HG03575 (cell line): ENCODE measurements around the gene BDNF.
"Not testable (repeated sequence)": the region's sequence is repeated elsewhere in the genome, so short reads cannot be mapped to it uniquely, and the experiment has no call there.

Experiments used
- ATAC-seq: cut with Tn5 transposase; IDR thresholded peaks from one replicate; pipeline ENCODE4 v1.9.1; 2021; ENCODE audit not compliant: unreplicated experiment, insufficient number of reproducible peaks, low FRiP score; ENCODE audit errors: extremely low read depth

Gene BDNF

DNA sequence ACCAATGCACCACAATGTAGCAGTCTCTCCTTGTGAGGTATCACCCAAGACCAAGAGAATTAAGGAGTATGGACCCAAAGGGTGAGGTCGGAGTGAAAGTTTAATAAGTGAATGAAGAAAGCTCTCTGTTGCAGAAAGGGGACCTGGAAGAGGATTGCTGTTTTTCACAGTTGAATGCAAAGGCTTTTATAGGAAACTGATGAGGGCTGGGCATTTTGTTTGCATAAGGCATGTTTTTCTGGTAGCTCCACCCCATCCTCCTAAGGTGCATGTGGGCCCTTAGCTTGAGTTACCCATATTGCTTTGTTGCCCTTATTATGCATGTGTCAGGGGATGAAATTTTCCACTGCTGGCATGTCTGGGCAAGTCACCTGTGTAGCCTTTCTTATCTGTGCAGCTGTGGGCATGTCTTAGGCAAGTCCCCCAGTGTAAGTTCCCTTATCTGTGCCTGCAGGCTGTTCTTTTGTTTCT, 64.7 kb downstream of the BDNF start:
- no peak for ATAC-seq

DNA sequence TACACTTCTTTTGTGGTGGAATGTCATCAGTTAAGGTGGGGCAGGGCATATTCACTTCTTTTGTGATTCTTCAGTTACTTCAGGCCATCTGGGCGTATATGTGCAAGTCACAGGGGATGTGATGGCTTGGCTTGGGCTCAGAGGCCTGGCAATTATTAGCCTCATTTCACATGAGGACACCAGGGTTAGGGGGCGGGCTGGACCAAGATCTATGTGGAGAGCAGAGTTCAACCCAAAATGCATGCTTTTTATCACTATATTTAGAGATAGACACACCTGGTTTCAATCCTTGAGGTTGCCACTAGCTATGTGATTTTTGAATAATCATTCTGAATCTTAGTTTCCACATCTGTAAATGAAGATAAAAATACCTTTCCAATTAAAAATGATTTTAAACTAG, 65.5 kb downstream of the BDNF start:
- ATAC-seq, result not testable (repeated sequence)

- not testable (repeated sequence) for ATAC-seq
Measured at GRCh38 chr11:27634282-27634681, 66.0 kb downstream of the BDNF start.

DNA sequence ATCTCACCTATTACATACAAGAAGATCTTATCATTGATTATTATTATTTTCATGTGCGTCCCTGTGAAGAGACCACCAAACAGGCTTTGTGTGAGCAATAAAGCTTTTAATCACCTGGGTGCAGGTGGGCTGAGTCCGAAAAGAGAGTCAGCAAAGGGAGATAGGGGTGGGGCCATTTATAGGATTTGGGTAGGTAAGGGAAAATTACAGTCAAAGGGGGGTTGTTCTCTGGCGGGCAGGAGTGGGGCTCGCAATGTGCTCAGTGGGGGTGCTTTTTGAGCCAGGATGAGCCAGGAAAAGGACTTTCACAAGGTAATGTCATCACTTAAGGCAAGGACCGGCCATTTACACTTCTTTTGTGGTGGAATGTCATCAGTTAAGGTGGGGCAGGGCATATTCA, 71.2 kb downstream of the BDNF start:
- ATAC-seq, result not testable (repeated sequence)

- ATAC-seq, result no peak
Measured at GRCh38 chr11:27627979-27628378, 72.3 kb downstream of the BDNF start.

DNA sequence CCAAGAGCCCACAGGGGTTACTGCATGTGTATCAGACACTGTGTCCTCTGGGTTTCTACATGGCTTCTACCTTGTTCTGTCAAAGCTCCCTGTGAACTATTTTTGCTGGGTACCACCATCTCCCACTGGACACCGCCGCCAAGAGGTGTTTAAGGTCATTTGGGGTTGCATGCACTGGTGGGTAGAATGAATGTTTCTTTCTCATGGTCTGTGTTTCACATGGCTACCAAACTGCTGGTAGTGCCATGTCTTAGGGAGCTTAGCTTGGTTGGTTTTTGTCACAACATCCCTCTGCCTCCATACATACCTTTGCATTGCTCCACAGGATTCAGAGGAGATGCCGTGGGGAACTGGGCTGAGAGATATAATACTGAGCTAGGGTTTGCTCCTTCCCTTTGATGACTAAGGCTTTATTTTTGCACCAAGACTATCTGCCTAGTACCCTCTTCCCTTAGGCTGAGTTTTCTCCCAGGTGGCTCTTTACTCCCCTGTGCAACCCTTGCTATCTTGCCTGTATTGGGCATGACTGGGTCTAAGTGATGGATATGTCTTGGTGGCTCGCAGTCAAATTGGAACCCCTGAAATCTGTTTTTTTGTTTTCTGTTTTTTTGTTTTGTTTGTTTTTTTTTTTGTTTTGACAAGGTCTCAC, 73.2 kb downstream of the BDNF start:
- ATAC-seq, result no peak

GRCh38 chr11:27626269-27626937, 73.9 kb downstream of the BDNF start:
- no peak for ATAC-seq

GRCh38 chr11:27625347-27625912, 74.8 kb downstream of the BDNF start:
- ATAC-seq, result no peak

DNA sequence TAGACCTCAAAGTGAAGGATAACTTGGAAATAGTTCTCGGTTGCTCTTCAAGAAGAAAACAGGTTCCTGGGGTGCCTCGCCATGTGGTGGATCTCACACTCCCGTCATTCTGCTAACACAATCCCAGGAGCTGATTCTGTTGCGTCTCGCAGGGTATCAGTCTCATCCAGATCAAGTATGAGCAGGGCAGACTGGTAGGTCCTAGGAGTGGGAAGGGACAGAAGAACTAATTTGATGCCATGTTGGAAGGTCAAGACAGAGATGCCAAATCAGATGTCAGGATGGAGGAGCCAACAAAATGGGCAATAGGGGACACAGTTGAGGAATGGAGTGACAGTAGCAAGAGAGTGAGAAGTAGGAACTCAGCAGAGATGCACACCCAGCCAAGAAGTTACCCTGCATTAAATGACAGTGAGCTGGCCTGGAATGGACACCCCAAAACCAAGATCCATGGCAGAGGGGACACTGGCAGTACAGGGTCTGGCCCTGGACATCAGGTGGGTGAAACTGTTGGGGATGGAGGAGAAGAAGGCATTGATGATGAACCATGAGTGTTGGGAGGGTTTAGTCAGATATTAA, 76.2 kb downstream of the BDNF start:
- no peak for ATAC-seq

DNA sequence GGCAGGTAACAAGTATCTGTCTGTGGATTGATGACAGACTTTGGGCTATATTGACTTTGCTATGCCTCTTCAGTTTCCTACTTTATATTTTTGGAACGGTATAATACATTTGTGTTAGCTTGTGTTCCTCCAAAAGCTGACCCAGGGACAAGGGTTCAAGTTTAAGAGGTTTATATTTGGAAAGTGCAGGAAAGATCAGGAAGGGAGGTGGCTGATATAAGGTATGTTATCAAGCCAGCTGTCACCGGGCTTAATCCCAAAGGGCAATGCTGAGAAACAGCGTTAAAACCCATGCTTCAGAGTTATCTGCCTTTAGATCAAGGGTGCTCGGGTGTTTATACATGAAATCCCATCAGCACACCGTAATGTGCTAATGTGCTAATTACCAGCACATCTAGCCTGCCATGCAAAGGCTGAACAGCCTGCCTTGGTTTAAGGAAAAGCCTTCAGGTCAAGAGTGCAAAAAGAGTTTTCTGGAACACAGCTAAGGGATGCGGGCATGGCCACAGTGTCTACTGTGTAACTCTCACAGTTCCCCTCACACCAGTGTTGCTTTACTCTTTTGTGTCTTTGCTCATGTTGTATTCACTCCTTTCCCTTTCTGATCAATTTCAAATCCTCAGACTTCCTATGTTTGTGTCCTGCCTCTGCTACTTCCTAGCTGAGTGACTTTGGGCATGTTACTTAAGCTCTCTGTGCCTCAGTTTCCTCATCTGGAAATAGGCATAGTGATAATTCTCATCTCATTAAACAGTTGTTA, 77.5 kb downstream of the BDNF start:
- no peak for ATAC-seq

DNA sequence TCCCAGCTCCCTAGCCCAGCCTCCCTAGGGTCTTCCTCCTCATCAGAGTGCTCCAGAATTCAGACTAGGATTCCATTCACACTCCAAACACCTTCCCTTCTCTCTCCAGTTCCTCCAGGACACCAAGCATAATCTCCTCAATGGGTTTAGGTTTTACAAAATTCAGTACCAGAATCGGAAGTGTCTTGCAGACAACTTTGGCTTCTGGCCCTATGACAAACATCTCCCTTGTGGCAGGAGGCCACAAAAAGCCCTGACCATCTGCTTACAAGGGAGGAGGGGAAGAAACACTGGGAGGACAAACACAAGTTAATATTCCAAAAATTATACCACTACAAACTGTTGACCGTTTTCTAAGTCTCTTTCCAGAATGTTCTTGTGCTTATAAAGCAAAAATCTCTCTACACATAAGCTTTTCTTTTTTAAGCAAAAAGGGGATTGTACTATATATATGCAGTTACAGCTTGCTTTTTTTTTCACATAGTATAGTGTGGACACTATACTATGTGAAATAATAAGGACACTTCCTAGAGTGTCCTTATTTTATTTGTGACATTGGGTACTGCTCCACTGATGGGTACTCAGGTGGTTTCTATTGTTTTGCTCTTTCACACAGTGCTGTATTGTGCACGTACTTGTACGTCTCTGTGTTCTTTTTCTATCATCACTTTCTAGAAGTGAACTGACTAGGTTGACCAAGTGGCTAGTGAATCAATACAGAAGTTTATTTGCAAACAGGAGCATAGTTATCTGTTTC, 78.7 kb downstream of the BDNF start:
- no peak for ATAC-seq

GRCh38 chr11:27619763-27620335, 80.4 kb downstream of the BDNF start:
- ATAC-seq, result no peak

DNA sequence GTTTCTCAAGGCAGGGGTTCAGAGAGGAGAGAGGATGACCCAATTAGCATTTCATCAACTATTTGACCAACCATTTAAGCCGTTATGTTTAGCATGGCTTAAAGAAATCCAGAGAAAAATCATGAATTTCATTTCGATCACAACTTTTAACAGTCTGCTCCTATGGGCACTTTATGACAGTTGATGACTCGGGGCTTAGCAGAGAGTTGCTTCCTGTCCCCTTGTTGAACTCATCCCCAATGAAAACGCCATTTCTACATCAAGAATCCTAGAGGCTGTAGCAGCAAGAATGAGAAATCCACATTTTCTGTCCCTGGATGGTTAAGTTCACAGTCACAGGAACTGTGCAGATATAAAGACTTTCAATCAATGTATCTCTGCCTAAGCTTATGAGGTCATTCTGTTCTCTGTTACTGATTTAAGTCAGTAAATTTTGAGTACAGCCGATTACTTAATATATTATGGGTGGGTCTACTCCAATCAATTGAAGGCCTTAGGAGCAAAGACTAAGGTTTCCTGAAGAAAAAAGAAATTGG, 81.1 kb downstream of the BDNF start:
- ATAC-seq, result no peak

GRCh38 chr11:27618281-27618915, 81.9 kb downstream of the BDNF start:
- no peak for ATAC-seq

GRCh38 chr11:27616711-27617110, 83.5 kb downstream of the BDNF start:
- no peak for ATAC-seq

- ATAC-seq, result no peak
Measured at GRCh38 chr11:27615833-27616232, 84.4 kb downstream of the BDNF start.

DNA sequence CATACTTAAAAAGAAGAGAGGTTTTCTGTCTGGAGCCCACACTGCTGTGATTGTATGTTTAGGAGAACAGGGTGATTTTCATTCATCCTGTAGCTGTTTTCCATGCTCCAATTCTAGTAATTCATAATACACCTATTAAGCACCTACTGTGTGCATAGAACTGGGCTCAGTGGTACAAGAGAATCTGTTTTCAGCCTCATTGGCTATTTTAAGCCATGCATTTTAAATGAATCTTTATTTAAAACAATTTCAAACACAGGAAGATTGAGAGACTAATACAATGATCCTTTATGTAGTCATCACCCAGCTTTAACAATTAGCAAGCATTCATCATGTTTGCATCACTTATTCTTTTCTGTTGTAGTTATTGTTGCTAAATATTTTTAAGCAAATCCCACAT, 86.2 kb downstream of the BDNF start:
- ATAC-seq, result no peak
